Body of pancreas (tissue), 4 donors: ENCODE data around the gene PDZD2. TPM values are rescaled to one million over a fixed set of nuclear protein-coding genes. Genes with fewer than 3 reads are reported as not detected.

Experiments used
- ATAC-seq: fragments of 150-250 bp; one replicate; pipeline ENCODE4 v1.9.1; 2016
- DNase-seq, 4 donors: peaks; one replicate each; pipeline ENCODE4 v3.0.0-alpha.2; 2019
- H3K27ac ChIP-seq, 4 donors: fragments of 200-600 bp; sonication (generic); 1 replicate in 3 of 4; 2 replicates in 1 of 4; pipeline versions ENCODE4 v1.5.1 to v1.6.1; 2016 to 2019; ENCODE audit warnings: mild to moderate bottlenecking in 1 of 4, mixed read lengths in 1 of 4, moderate library complexity in 1 of 4
- H3K27me3 ChIP-seq, 2 donors: fragments of 200-600 bp; sonication (generic); one replicate each; pipeline ENCODE4 v1.6.0; 2016; ENCODE audit warnings: mild to moderate bottlenecking in 1 of 2
- H3K36me3 ChIP-seq, 2 donors: fragments of 200-600 bp; sonication (generic); replicated peaks in 1 of 2; 2 replicates each; pipeline ENCODE4 v1.5.1; 2016; ENCODE audit warnings: low read depth in 2 of 2; ENCODE audit not compliant: insufficient read depth in 1 of 2
- H3K4me1 ChIP-seq: fragments of 200-600 bp; sonication (generic); one replicate; pipeline ENCODE4 v1.6.0; 2016
- H3K4me3 ChIP-seq, 2 donors: fragments of 200-600 bp; sonication (generic); 1 replicate in 1 of 2; 2 replicates in 1 of 2; pipeline ENCODE4 v1.5.1; 2016 to 2019
- H3K9me3 ChIP-seq, 3 donors: fragments of 200-600 bp; sonication (generic); 1 replicate in 2 of 3; 2 replicates in 1 of 3; pipeline ENCODE4 v1.5.1; 2016
- CTCF ChIP-seq, 7 experiments: fragments of 450-650 bp in 4 of 7; fragments of 200-600 bp in 3 of 7; sonication (generic) in 3 of 7; IDR thresholded peaks; one replicate each; pipeline ENCODE4 v1.5.1; 2016 to 2019; ENCODE audit warnings: antibody characterized with exemption in 7 of 7
- POLR2A ChIP-seq, 3 donors: fragments of 450-650 bp; IDR thresholded peaks; one replicate each; pipeline ENCODE4 v1.6.1; 2016; ENCODE audit warnings: antibody characterized with exemption in 3 of 3, mild to moderate bottlenecking in 2 of 3
- WGBS, 2 donors: methylation state at CpG; one replicate each; pipeline ENCODE4 v1.1.5; 2017; 5-methylcytosine and 5-hydroxymethylcytosine counted together
- intact Hi-C: fragments of 100-400 bp; cut with DNase I; formaldehyde crosslinking; loops from one replicate; pipeline ENCODE4 v1.15.1; 2023
- total RNA-seq, 2 donors: library from RNA; depleted of rRNA; stranded (reverse); fragments of >200 nt; gene quantifications; one replicate each; pipeline ENCODE4 v1.1.0, GENCODE V29; 2016

PDZD2 gene
- total RNA-seq, 2 donors from 2014 or later = 3.9 to 12.9 TPM

- 45 to 55% methylated on average over 5 of the region's 5 CpGs for WGBS, 2 donors
- no peak for ATAC-seq
- no peak overlapping the region for H3K27ac ChIP-seq
- H3K36me3 ChIP-seq = no peaks in the 10 kb centered on the region
- H3K4me1 ChIP-seq = no peaks in the 10 kb centered on the region
- no peak overlapping the region for H3K4me3 ChIP-seq
- no peak for DNase-seq
- no peaks in the 10 kb centered on the region for H3K9me3 ChIP-seq
- intact Hi-C loops = no loop called here
- TF ChIP-seq POLR2A (IDR thresholded peaks at IDR 0.05) (no peak), CTCF (IDR thresholded peaks at IDR 0.05) (no peak)
- no peaks in the 10 kb centered on the region for H3K27me3 ChIP-seq
These were observed 360.5 kb downstream of the PDZD2 start for GRCh38 chr5:31999470-31999869.

- ATAC-seq (no peak), DNase-seq (no peak)
- Histone ChIP-seq H3K36me3 (no peaks in the 10 kb centered on the region), H3K27ac (no peak overlapping the region), H3K9me3 (no peaks in the 10 kb centered on the region), H3K4me3 (no peak overlapping the region), H3K4me1 (no peaks in the 10 kb centered on the region), H3K27me3 (no peaks in the 10 kb centered on the region)
- WGBS, 2 donors = 89 to 92% methylated on average over 11 of the region's 11 CpGs
- intact Hi-C loops = no loop called here
- no peak for TF ChIP-seq CTCF (IDR thresholded peaks at IDR 0.05)
- no peak for TF ChIP-seq POLR2A (IDR thresholded peaks at IDR 0.05)
These were observed 361.8 kb downstream of the PDZD2 start for GRCh38 chr5:32000731-32001130.

GRCh38 chr5:32001284-32001683 lies 362.4 kb downstream of the PDZD2 start:
- Histone ChIP-seq H3K9me3 (no peaks in the 10 kb centered on the region), H3K27me3 (no peaks in the 10 kb centered on the region), H3K36me3 (no peaks in the 10 kb centered on the region), H3K4me1 (no peaks in the 10 kb centered on the region), H3K4me3 (no peak overlapping the region), H3K27ac (no peak overlapping the region)
- DNase-seq (no peak), ATAC-seq (no peak)
- no peak for TF ChIP-seq CTCF (IDR thresholded peaks at IDR 0.05)
- TF ChIP-seq POLR2A (IDR thresholded peaks at IDR 0.05) = no peak
- intact Hi-C loops = no loop called here
- WGBS, 2 donors = 76 to 82% methylated on average over 11 of the region's 11 CpGs

GRCh38 chr5:32001707-32002106 lies 362.8 kb downstream of the PDZD2 start:
- ATAC-seq (no peak), DNase-seq (no peak)
- Histone ChIP-seq H3K4me1 (no peaks in the 10 kb centered on the region), H3K9me3 (no peaks in the 10 kb centered on the region), H3K27me3 (no peaks in the 10 kb centered on the region), H3K27ac (no peak overlapping the region), H3K4me3 (no peak overlapping the region), H3K36me3 (no peaks in the 10 kb centered on the region)
- TF ChIP-seq CTCF (IDR thresholded peaks at IDR 0.05) (no peak), POLR2A (IDR thresholded peaks at IDR 0.05) (no peak)
- WGBS, 2 donors = 77 to 78% methylated on average over 11 of the region's 11 CpGs
- intact Hi-C loops = no loop called here

GRCh38 chr5:32002755-32003154 lies 363.8 kb downstream of the PDZD2 start:
- 41 to 63% methylated on average over 3 of the region's 3 CpGs for WGBS, 2 donors
- TF ChIP-seq CTCF (IDR thresholded peaks at IDR 0.05) = no peak
- no peak for TF ChIP-seq POLR2A (IDR thresholded peaks at IDR 0.05)
- intact Hi-C loops = no loop called here
- DNase-seq (no peak), ATAC-seq (no peak)
- Histone ChIP-seq H3K4me1 (no peaks in the 10 kb centered on the region), H3K27me3 (no peaks in the 10 kb centered on the region), H3K4me3 (no peak overlapping the region), H3K36me3 (no peaks in the 10 kb centered on the region), H3K9me3 (no peaks in the 10 kb centered on the region), H3K27ac (no peak overlapping the region)
